T-helper 9 cell (primary cell): ENCODE data around the gene CENPL.
"Not testable (repeated sequence)": the region's sequence is repeated elsewhere in the genome, so short reads cannot be mapped to it uniquely, and the experiment has no call there.

Experiments
- DNase-seq: peaks from one replicate; pipeline ENCODE4 v3.0.0-alpha.2; 2020

The CENPL gene

GRCh38 chr1:173857363-173857917 is 32.8 kb upstream of the CENPL start:
- no peak for DNase-seq

GRCh38 chr1:173856903-173857302 is 32.2 kb upstream of the CENPL start:
- no peak for DNase-seq

GRCh38 chr1:173856014-173856413 is 31.3 kb upstream of the CENPL start:
- no peak for DNase-seq

- no peak for DNase-seq
Measured at GRCh38 chr1:173853074-173853473, 28.4 kb upstream of the CENPL start.

GRCh38 chr1:173852105-173852504 is 27.4 kb upstream of the CENPL start:
- no peak for DNase-seq

GRCh38 chr1:173832748-173833147 is 8.1 kb upstream of the CENPL start:
- DNase-seq = no peak

- no peak for DNase-seq
Measured at GRCh38 chr1:173827611-173828010, 2.9 kb upstream of the CENPL start.

GRCh38 chr1:173823781-173824314 is 835 bp downstream of the CENPL start:
- DNase-seq = no peak

- DNase-seq = no peak
Measured at GRCh38 chr1:173821680-173822079, 3.0 kb downstream of the CENPL start.

- no peak for DNase-seq
Measured at GRCh38 chr1:173818459-173818858, 6.2 kb downstream of the CENPL start.

- not testable (repeated sequence) for DNase-seq
Measured at GRCh38 chr1:173813654-173814053, 11.0 kb downstream of the CENPL start.

GRCh38 chr1:173802961-173803360 is 21.7 kb downstream of the CENPL start:
- DNase-seq = no peak

GRCh38 chr1:173799995-173800394 is 24.7 kb downstream of the CENPL start:
- DNase-seq = not testable (repeated sequence)

- DNase-seq = no peak
Measured at GRCh38 chr1:173798078-173798477, 26.6 kb downstream of the CENPL start.

GRCh38 chr1:173789841-173790240 is 34.8 kb downstream of the CENPL start:
- DNase-seq = no peak

GRCh38 chr1:173784997-173785396 is 39.7 kb downstream of the CENPL start:
- DNase-seq = no peak

GRCh38 chr1:173779936-173780335 is 44.7 kb downstream of the CENPL start:
- no peak for DNase-seq

GRCh38 chr1:173775578-173776226 is 49.0 kb downstream of the CENPL start:
- no peak for DNase-seq

- no peak for DNase-seq
Measured at GRCh38 chr1:173771560-173771959, 53.1 kb downstream of the CENPL start.

GRCh38 chr1:173770330-173770729 is 54.4 kb downstream of the CENPL start:
- not testable (repeated sequence) for DNase-seq

- DNase-seq = no peak
Measured at GRCh38 chr1:173768827-173769226, 55.9 kb downstream of the CENPL start.

GRCh38 chr1:173768206-173768605 is 56.5 kb downstream of the CENPL start:
- no peak for DNase-seq

- DNase-seq = not testable (repeated sequence)
Measured at GRCh38 chr1:173764331-173764730, 60.4 kb downstream of the CENPL start.

- DNase-seq = no peak
Measured at GRCh38 chr1:173758980-173759379, 65.7 kb downstream of the CENPL start.

- no peak for DNase-seq
Measured at GRCh38 chr1:173758110-173758509, 66.6 kb downstream of the CENPL start.
